Measurements from ENCODE around the gene PLLP.

The PLLP gene

GRCh38 chr16:57225978-57226377 lies 58.5 kb downstream of the PLLP start:
- DNase-seq (ENCODE audit: low spot score) = no peak

GRCh38 chr16:57224651-57225335 lies 59.7 kb downstream of the PLLP start:
- no peak for DNase-seq (ENCODE audit: low spot score)

DNA sequence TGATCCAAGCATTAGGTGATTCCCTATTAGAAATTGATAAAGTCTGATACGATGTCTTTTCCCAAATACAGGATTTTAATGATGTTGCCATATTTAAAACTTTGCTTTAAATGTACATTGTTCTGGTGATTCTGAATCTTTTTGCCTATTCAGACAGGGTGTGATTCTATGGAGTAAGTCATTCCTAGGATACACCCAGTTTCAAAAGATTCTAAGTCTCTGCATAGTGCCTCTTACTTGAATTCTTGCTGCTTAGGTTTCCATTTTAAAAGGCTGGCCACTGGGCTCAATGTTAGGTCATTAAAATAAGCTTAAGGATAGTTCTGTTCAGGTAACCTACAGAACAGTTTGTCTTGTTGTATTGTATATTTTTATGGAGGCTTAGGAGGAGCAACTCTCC lies 61.4 kb downstream of the PLLP start:
- DNase-seq (ENCODE audit: low spot score) = no peak

DNA sequence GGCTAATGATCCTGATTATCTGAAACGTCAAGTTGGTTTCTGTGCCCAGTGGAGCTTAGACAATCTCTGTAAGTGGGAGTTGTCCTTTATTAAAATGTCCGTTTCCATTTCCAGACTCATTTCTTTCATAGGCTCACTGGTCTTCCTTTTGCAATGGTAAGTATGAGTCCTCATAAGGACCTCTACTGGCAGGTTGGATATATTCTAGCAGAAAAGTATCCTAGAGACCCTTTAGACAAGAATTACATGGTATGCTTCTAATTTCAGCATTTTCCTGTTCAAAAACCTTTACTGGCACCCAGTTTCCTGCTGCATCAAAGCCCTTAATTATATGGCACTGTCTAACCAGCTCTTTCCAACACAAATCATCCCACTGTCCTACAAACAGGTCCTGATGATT lies 67.5 kb downstream of the PLLP start:
- no peak for DNase-seq (ENCODE audit: low spot score)

DNA sequence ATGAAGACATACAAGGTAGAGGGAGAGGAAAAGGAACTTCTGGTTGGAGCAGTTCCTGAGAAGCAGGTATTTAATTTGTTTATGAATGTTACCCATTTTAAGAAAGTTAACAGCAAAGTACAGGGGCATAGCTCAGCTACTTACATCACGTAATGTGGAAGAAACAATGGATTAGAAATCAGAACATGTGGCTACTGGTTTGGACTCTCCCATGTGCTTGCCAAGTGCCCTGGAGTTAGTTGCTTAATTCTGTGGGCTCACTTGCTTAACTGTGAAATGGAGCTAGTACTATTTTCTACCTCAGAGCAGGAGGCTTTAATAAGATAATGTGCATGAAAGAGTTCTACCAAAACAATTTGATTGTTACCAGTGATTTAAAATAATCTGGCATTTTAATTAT lies 71.0 kb downstream of the PLLP start:
- no peak for DNase-seq (ENCODE audit: low spot score)

DNA sequence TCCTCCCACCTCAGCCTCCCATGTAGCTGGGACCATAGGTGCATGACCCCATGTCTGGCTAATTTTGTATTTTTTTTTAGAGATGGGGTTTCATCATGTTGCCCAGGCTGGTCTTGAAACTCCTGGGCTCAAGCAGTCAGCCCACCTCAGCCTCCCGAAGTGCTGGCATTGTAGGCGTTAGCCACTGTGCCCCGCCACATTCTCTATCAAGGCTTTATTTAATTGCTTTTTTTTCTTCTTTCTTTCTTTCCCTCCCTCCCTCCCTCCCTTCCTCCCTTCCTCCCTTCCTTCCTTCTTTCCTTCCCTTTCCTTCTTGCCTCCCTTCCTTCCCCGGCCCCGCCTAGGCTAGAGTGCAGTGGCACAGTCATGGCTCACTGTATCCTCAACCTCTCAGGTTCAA lies 74.7 kb downstream of the PLLP start:
- no peak for DNase-seq (ENCODE audit: low spot score)

- DNase-seq (ENCODE audit: low spot score) = no peak
These were observed 75.5 kb downstream of the PLLP start for GRCh38 chr16:57208926-57209325.
